Thymus (tissue), 11 donors: Measurements from ENCODE around the gene CCDC27. TPM values are rescaled to one million over a fixed set of nuclear protein-coding genes. Genes with fewer than 3 reads are reported as not detected.
"Not testable (repeated sequence)": the region's sequence is repeated elsewhere in the genome, so short reads cannot be mapped to it uniquely, and the experiment has no call there.

Experiments used
- DNase-seq, 9 donors: peaks; one replicate each; pipeline ENCODE4 v3.0.0-alpha.2; 2013; ENCODE audit warnings: low spot score in 9 of 9, low read depth in 6 of 9, missing footprints in 1 of 9
- H3K27ac ChIP-seq, 2 donors: one replicate each; pipeline ENCODE4 v1.5.1; 2013; ENCODE audit warnings: control low read depth in 1 of 2, low read depth in 1 of 2, low read length in 1 of 2, mild to moderate bottlenecking in 1 of 2, moderate library complexity in 1 of 2
- H3K27me3 ChIP-seq, 2 donors: one replicate each; pipeline ENCODE4 v1.5.1; 2013; ENCODE audit warnings: low read length in 1 of 2; ENCODE audit not compliant: control insufficient read depth in 2 of 2, insufficient read depth in 1 of 2
- H3K36me3 ChIP-seq, 2 donors: one replicate each; pipeline ENCODE4 v1.5.1; 2013; ENCODE audit warnings: low read length in 1 of 2, mild to moderate bottlenecking in 1 of 2, moderate library complexity in 1 of 2; ENCODE audit not compliant: control insufficient read depth in 2 of 2, insufficient read depth in 2 of 2
- H3K4me1 ChIP-seq, 2 donors: one replicate each; pipeline ENCODE4 v1.5.1; 2013; ENCODE audit warnings: low read length in 2 of 2; ENCODE audit not compliant: control insufficient read depth in 2 of 2, insufficient read depth in 2 of 2
- H3K4me3 ChIP-seq, 2 donors: one replicate each; pipeline ENCODE4 v1.5.1; 2013; ENCODE audit warnings: low read length in 2 of 2, control low read depth in 1 of 2, mild to moderate bottlenecking in 1 of 2
- H3K9me3 ChIP-seq, 2 donors: one replicate each; pipeline ENCODE4 v1.5.1; 2013; ENCODE audit warnings: low read length in 1 of 2, mild to moderate bottlenecking in 1 of 2; ENCODE audit not compliant: control insufficient read depth in 2 of 2, insufficient read depth in 1 of 2
- WGBS: extraction: QIAGEN DNeasy Blood & Tissue Kit; methylation state at CpG from one replicate; pipeline ENCODE4 v1.1.7; 2013; 5-methylcytosine and 5-hydroxymethylcytosine counted together
- polyA plus RNA-seq: library from polyadenylated mRNA; stranded (reverse); fragments of 200-250 nt; gene quantifications from one replicate; pipeline ENCODE4 v1.2.3, GENCODE V29; 2013
- total RNA-seq: library from RNA; stranded (reverse); fragments of 120-200 nt; gene quantifications from one replicate; pipeline ENCODE4 v1.2.4, GENCODE V29; 2013
- donor health status: healthy.

CCDC27 gene
- total and polyA plus RNA-seq, 2 donors: 0.02 TPM; not detected in 1

DNA sequence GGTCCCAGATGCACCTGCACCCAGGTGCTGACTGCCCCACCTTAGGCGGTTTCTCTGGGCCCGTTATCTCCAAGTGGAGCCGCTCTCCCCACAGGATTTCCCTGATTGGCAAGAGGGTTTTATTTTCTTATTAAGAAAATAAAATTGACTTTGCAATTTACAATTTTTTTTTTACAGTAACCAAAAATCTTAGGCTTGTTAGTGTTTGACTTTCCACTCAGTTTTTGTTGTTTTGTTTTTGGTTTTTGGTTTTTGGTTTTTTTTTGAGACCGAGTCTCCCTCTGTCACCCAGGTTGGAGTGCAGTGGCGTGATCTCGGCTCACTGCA lies 4.8 kb upstream of the CCDC27 start:
- WGBS: 45% methylated on average over 6 of the region's 6 CpGs
- Histone ChIP-seq H3K27me3 (peaks cover 0 to 2% of the 10 kb centered on the region in 2 donors), H3K27ac (no peak overlapping the region), H3K9me3 (peaks cover 0 to 1% of the 10 kb centered on the region in 2 donors), H3K4me1 (peaks cover 6 to 13% of the 10 kb centered on the region in 2 donors), H3K4me3 (peak overlapping the region; percentile 54 to 81), H3K36me3 (peaks cover under 1 to 4% of the 10 kb centered on the region in 2 donors)
- DNase-seq: no peak

- peaks cover 6 to 13% of the 10 kb centered on the region in 2 donors for H3K4me1 ChIP-seq
- H3K27me3 ChIP-seq: peaks cover 0 to 2% of the 10 kb centered on the region in 2 donors
- no peak for DNase-seq
- H3K9me3 ChIP-seq: peaks cover 0 to 1% of the 10 kb centered on the region in 2 donors
- no peak overlapping the region for H3K27ac ChIP-seq
- no peak overlapping the region for H3K4me3 ChIP-seq
- H3K36me3 ChIP-seq: no peaks in the 10 kb centered on the region
- 93% methylated on average over 13 of the region's 13 CpGs for WGBS
Observed at GRCh38 chr1:3747903-3748302, 4.3 kb upstream of the CCDC27 start.

- 93% methylated on average over 15 of the region's 15 CpGs for WGBS
- H3K9me3 ChIP-seq, H3K27ac ChIP-seq, DNase-seq, H3K27me3 ChIP-seq, H3K4me3 ChIP-seq, H3K36me3 ChIP-seq: not testable (repeated sequence)
- peaks cover 6 to 13% of the 10 kb centered on the region in 2 donors for H3K4me1 ChIP-seq
Observed at GRCh38 chr1:3748316-3748900, 3.8 kb upstream of the CCDC27 start.

DNA sequence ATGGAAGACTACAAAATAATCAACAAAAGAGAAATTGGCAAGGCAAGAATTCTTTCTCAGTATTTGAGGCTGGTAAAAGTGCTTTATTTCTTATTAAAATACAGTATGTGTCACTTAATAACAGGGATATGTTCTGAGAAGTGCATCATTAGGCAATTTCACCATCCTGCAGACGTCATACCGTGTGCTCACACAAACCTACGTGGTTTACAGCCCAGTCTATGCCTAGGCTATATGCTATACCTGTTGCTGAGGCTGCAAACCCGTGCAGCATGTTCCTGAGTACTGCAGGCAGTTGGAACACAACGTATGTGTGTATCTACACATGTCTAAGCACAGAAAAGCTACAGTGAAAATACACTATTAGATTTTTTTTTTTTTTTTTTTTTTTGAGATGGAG lies 2.7 kb upstream of the CCDC27 start:
- Histone ChIP-seq H3K9me3 (peaks cover 0 to 1% of the 10 kb centered on the region in 2 donors), H3K27me3 (peaks cover 0 to 2% of the 10 kb centered on the region in 2 donors), H3K4me1 (peaks cover 6 to 13% of the 10 kb centered on the region in 2 donors), H3K36me3 (no peaks in the 10 kb centered on the region), H3K4me3 (no peak overlapping the region), H3K27ac (no peak overlapping the region)
- 86% methylated on average over 5 of the region's 5 CpGs for WGBS
- DNase-seq: no peak

- 84% methylated on average over 6 of the region's 6 CpGs for WGBS
- Histone ChIP-seq H3K9me3 (peaks cover 0 to 1% of the 10 kb centered on the region in 2 donors), H3K4me1 (peaks cover 6 to 13% of the 10 kb centered on the region in 2 donors), H3K27ac (no peak overlapping the region), H3K4me3 (no peak overlapping the region), H3K27me3 (peaks cover 0 to 2% of the 10 kb centered on the region in 2 donors), H3K36me3 (no peaks in the 10 kb centered on the region)
- no peak for DNase-seq
Observed at GRCh38 chr1:3750741-3751140, 1.5 kb upstream of the CCDC27 start.

- Histone ChIP-seq H3K4me3 (no peak overlapping the region), H3K4me1 (no peaks in the 10 kb centered on the region), H3K9me3 (no peaks in the 10 kb centered on the region), H3K27ac (no peak overlapping the region), H3K36me3 (no peaks in the 10 kb centered on the region), H3K27me3 (no peaks in the 10 kb centered on the region)
- 95% methylated on average over 20 of the region's 20 CpGs for WGBS
- no peak for DNase-seq
Observed at GRCh38 chr1:3753656-3754454, 1.6 kb downstream of the CCDC27 start.

DNA sequence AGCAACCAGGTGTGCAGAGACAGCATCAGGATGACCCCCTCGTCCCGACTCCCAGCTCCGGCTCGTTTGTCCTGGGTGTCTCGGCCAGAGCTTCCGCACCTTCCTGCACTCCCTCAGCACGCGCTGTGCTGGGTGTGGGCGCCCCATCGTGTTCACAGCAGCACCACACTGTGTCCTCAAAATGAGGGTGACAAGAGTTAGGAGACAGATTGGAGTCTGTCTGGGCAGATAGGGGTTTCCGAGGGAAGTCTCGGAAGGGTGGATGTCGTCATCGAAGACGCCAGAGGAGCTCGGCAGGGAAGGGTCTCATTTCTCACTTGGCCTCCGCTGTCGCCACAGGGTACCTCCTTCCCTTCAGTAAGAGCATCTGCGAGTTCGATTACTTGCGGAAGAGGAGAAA lies 4.1 kb downstream of the CCDC27 start:
- 88% methylated on average over 21 of the region's 21 CpGs for WGBS
- no peak for DNase-seq
- no peak overlapping the region for H3K27ac ChIP-seq
- no peaks in the 10 kb centered on the region for H3K36me3 ChIP-seq
- H3K4me3 ChIP-seq: no peak overlapping the region
- peaks cover 0 to 2% of the 10 kb centered on the region in 2 donors for H3K27me3 ChIP-seq
- H3K4me1 ChIP-seq: no peaks in the 10 kb centered on the region
- no peaks in the 10 kb centered on the region for H3K9me3 ChIP-seq

GRCh38 chr1:3759164-3759563 lies 6.9 kb downstream of the CCDC27 start:
- Histone ChIP-seq H3K9me3 (no peaks in the 10 kb centered on the region), H3K36me3 (no peaks in the 10 kb centered on the region), H3K27ac (no peak overlapping the region), H3K4me3 (no peak overlapping the region), H3K27me3 (peaks cover 0 to 2% of the 10 kb centered on the region in 2 donors), H3K4me1 (no peaks in the 10 kb centered on the region)
- DNase-seq: no peak
- 91% methylated on average over 6 of the region's 6 CpGs for WGBS

GRCh38 chr1:3759796-3760195 lies 7.5 kb downstream of the CCDC27 start:
- Histone ChIP-seq H3K4me1 (no peaks in the 10 kb centered on the region), H3K36me3 (no peaks in the 10 kb centered on the region), H3K27ac (no peak overlapping the region), H3K27me3 (peaks cover 0 to 2% of the 10 kb centered on the region in 2 donors), H3K9me3 (no peaks in the 10 kb centered on the region), H3K4me3 (no peak overlapping the region)
- no peak for DNase-seq
- WGBS: 74% methylated on average over 6 of the region's 6 CpGs
